SHP77 treated with DMSO at 0.1 percent for 48 hours (cell line): Measurements from ENCODE around the gene DGCR6.
"Not testable (repeated sequence)": the region's sequence is repeated elsewhere in the genome, so short reads cannot be mapped to it uniquely, and the experiment has no call there.

Source experiments
- DNase-seq: peaks from one replicate; lab custom pipeline; 2025; lab: John Stamatoyannopoulos, UW

Gene DGCR6

DNA sequence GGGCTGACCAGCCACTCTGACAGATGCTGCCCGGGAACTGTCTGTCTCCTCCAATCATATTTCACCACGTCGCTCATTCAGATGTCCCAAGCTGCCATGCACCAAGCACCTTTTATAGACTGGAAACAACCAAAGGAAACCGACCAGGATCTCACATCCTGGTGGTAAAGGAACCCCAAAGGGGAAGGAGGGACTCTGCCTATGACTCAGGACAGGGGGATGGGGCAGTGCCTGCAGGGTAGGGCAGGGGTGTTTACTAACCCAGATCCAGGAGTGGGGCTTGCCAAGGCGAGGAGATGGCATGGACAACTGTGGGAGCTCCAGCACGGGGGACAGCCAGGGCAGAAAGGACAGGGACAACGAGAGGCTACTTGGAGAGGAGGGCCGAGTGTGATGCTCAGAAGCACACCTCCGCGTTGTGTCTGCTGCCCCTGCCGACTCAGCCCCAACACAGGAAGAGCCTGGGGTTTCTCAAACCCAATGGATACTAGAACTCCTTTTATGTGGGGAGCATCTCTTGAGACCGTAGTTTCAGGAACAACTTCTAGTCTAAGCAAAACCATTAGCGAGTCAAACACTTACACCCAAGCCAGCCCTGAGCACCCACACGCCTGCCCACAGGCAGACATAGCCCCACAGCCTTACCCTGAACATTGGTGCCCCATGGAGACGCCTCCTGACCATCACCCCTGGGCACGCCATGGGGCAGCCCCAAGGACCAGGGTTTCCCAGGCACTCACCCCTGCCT is 26.0 kb downstream of the DGCR6 start:
- no peak for DNase-seq

DNA sequence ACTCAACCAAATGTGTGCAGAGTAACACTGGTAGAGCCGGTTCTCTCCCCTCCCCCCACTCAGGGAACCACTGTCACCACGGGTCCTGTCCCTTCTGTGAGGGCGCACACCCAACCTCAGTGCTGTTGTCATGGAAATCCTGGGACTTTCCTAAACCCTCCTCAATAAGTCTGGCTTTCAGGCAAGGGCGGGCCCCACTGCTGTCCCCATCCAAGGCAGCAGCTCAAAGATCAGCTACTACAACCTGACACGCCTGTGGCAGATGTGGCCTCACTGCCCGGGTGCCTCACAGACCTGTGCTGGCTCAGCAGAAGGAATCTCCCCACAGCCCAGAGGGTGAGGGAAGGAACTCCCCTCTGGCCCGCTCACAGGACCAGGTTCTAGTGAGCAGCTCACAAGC is 27.8 kb downstream of the DGCR6 start:
- no peak for DNase-seq

DNA sequence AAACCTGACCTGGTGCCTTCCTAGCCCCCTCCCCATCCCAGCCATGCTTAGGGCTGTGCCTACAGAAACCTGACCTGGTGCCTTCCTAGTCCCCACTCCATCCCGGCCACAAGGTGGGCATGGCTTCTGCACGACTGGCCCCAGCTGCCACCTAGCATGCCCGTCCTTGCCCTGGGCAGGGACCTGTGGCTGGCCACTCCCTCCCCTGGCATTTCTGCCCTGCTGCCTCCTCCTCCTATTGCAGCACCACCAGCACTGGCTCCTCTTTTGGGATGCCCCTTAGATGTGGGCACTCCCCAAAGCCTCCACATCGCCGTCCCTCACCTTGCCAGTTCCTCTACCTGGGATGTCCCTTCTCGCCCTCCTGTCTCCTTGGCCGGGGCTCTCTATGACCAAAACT is 28.6 kb downstream of the DGCR6 start:
- not testable (repeated sequence) for DNase-seq

DNA sequence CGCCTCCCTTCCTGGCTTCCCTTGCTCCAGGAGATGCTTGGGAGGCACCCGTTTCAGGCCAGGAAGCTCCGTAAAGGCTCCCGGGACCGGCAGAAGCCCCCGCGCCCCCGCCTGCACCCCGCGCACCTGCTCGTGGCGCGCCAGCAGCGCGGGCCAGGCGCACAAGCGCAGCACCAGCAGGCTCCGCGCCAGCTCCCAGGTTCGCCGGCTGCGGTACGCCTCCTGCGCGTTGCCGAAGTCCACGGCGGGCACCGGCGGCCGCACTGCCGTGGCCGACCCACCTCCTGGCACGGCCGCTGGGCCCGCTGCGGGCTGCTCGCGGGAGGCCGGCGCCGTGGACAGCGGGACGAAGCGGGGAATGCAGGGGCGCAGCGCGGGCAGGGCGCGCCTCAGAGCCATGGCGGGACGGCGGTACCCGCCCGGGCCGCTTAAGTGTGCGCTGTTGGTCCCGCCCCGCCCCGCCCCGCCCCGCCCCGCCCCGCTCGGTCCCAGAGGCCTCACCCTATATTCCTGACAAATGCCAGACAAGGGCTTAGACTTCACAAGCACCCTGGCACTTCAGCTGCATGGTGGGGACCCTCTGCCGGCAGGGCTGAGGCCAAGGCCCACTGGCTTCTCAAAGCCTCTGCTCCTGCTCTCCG is 29.9 kb downstream of the DGCR6 start, which contains the start of gene PRODH:
PRODH (minus strand) TSS at position 405 of the 641 bp plus-strand sequence; CDS start at position 399, 6 bp downstream.
- no peak for DNase-seq

DNA sequence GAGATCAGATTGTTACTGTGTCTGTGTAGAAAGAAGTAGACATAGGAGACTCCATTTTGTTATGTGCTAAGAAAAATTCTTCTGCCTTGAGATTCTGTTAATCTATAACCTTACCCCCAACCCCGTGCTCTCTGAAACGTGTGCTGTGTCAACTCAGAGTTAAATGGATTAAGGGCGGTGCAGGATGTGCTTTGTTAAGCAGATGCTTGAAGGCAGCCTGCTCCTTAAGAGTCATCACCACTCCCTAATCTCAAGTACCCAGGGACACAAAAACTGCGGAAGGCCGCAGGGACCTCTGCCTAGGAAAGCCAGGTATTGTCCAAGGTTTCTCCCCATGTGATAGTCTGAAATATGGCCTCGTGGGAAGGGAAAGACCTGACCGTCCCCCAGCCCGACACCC is 32.6 kb downstream of the DGCR6 start:
- not testable (repeated sequence) for DNase-seq

DNA sequence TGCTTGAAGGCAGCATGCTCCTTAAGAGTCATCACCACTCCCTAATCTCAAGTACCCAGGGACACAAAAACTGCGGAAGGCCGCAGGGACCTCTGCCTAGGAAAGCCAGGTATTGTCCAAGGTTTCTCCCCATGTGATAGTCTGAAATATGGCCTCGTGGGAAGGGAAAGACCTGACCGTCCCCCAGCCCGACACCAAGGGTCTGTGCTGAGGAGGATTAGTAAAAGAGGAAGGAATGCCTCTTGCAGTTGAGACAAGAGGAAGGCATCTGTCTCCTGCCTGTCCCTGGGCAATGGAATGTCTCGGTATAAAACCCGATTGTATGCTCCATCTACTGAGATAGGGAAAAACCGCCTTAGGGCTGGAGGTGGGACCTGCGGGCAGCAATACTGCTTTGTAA is 41.0 kb downstream of the DGCR6 start:
- DNase-seq, result not testable (repeated sequence)

DNA sequence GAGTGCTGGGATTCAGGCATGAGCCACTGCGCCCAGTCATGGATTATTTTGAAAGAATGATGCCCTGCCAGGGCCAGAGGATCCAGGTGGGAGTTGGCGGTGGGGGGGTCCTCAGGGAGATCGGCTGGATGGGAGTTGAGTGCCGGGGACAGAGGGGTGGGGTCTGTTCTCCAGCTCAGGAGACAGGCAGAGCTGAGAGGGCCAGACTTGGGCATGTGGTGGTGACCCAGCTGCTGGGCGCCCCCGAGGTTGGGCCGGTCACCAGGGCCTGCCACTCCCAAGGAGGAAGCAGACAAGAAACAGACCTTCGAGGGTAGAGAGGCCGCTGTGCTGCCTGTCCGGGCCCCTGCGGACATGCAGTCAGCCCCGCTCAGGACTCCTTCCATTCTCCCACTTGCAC is 41.8 kb downstream of the DGCR6 start:
- no peak for DNase-seq

DNA sequence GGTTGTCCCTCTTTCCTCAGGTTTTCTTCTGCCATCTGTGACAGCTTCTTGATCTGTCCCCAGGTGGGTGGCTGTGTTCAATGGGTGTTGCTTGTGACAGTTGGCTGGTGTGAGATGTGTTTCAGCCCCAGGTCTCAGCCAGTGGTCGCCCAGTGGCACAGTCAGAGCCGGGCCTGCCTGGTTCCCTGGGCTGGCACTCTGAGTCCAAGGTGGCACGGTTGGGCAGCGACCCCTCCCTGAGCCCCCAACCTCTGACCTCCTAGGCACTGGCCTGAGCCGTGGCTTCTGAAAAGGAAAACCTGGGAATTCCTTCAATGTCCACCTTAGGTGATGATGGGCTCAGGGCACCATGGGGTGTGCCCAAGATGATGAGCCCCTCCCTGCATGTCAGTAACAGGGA is 44.0 kb downstream of the DGCR6 start:
- no peak for DNase-seq

DNA sequence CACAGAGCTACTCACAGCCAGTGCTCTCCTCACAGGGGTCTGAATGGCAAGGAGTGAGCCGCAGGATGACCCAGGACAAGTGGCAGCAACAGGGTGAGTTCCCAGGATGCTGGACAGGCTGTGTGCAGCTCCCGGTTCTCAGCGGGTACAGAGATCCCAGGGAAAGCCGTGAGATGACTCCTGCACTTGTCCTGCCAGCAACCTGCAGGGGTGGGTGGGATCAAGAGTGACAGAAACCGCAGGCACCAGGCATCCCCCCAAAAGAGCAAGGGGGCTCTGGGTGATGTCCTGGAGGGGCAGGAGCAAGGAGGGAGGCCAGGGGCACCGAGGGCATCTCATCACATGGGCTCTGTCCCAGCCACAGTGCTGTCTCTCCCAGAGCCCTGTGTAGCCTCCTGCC is 45.9 kb downstream of the DGCR6 start:
- no peak for DNase-seq

DNA sequence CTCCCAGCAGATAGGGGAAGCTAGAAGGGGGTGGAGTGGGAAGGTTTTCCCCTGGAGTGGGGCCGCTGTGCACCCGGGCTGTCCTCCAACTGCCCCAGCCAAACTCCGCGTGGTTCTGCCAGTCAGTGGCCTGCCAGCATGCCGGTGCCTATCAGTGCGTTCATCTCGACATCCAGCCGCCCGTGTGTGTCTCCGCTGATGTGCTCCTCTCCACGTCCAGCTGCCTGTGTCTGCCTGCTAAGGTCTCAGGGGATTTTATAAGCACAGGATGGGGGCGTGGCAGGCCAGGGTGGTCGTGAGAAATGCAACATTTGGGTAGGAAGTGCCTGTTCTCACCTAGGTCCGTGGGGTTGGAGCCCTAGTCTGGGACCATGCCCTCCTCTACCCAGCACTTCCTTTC is 47.0 kb downstream of the DGCR6 start:
- DNase-seq, result not testable (repeated sequence)

DNA sequence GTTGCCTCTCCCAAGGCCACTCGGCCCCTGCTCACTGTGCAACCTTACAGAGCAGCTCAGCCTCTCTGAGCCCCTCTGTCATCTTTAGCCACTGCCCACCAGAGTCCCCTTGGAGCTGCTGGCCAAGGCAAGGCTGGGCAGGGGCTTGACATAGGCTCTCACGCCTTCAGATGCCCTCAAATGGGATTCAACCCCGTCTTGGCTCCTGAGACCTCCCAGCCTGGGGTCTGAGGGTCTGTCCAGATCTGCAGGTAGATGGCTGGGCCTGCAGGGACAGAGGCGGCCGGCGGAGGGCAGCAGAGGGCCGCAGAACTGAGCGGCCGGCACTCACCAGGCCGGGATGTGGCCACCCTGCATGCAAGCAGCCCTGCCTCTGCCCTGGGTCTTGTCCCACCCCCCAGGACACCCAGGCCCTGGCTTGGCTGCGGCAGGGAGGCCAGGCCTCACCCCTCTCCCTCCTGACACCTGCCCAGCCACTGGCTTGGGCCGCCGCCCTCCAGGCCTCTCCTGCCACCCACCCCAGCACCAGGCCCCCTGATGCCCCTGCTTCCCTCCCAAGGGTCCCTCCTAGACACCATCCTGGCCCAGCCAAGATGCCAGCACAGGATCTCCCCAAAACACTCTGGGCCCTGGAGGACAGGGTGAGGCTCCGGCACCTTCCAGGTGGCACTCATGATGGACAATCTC is 48.3 kb downstream of the DGCR6 start:
- peak; percentile 29 for DNase-seq

DNA sequence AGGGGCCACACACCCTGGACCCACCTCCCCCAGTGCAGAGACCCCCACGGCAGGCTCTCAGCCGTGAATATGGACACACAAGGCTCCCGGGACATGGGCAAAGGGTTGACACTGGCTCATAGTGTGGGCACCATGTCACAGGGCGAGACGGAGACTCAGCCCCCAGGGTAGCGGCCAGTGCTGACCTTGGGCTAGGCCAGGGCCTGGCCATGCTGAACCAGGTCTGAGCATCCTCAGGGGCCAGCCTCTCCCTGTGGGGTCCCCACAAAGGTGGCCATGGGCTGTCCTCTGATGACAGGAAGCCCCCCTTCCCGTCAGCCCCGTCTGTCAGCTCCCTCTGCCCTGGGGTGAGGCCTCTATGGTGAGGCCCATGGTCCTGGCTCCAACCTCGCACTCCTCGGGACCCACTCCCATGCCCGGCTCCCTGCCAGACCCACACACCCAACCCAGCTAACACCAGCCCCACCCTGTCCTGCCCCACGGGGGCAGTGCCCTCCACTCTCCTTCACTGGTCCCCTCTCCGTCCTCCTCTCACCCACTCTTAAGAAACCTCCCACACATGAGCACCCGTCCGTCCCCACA is 49.0 kb downstream of the DGCR6 start:
- DNase-seq, result no peak

DNA sequence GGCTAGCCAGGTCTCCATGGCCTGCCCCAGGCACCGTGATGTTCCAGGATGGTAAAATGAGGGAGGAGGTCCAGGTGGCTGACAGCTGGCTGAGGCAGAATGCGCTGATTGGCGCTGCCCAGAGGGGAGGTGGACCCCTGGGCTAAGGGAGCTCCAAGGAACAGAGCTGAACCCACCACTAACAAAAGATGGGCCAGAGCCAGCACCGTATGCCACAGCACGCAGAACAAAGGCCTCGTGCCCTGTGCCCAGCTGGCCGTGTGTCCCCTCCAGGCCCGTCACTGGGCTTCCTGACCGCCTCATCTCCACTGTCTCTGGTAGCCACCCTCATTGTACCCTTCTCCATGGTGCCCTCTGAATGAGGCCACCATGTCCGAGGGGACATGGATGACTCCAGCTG is 49.6 kb downstream of the DGCR6 start:
- DNase-seq, result no peak

DNA sequence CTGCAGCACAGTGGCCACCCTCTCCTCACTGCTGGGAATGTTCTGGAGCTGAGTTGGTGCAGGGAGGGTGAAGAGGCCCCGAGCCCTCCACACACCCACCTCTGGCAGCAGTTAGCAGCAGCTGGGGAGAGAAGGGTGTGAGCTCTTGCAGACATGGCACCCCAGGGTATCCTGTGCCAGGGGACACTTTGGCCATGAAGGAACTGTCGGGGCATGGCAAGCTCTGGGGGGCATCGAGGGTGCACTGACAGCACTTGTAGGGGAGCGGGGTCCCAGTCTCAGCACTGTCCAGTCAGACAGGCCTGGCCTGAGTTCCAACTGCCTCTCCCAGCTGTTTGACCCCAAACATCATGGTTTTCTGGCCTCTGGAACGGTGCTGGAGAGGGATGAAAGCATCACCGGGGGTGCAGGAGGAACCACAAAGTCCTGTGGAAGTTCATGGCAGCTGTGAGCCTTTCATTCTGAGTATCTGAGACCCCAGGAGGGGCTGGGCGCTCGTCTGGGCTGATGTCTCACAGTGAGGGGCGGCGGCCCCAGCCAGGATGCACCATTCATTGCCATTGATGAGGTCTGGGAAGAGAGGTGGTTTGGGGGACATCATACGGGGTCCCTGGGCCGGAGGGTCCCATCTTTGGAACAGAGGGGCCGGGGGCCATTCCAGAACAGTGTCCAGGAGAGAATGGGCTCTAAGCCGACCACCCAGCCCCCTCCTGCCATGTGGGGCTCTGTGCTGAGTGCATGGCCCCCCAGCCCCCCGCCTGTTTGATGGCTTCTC is 50.2 kb downstream of the DGCR6 start:
- DNase-seq, result not testable (repeated sequence)

DNA sequence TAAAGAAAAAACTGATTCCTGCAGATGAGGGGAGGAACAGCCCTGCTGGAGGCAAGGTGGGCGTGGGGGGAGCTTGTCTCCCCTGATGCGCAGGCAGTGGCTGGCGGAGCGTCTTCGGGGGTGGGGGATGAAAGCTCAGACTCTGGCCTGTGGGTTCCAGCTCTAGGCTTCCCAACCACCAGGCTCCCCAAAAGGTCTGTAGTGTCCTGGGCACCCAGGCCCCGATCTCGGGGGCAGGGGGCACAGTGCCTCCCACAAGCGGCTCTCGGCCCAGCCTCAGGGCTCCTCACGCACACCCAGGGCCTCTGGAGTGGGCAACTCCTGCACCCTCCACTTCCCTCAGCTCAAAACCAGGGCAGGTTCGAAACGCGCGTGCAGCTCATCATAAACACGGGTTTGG is 50.8 kb downstream of the DGCR6 start:
- DNase-seq, result not testable (repeated sequence)

DNA sequence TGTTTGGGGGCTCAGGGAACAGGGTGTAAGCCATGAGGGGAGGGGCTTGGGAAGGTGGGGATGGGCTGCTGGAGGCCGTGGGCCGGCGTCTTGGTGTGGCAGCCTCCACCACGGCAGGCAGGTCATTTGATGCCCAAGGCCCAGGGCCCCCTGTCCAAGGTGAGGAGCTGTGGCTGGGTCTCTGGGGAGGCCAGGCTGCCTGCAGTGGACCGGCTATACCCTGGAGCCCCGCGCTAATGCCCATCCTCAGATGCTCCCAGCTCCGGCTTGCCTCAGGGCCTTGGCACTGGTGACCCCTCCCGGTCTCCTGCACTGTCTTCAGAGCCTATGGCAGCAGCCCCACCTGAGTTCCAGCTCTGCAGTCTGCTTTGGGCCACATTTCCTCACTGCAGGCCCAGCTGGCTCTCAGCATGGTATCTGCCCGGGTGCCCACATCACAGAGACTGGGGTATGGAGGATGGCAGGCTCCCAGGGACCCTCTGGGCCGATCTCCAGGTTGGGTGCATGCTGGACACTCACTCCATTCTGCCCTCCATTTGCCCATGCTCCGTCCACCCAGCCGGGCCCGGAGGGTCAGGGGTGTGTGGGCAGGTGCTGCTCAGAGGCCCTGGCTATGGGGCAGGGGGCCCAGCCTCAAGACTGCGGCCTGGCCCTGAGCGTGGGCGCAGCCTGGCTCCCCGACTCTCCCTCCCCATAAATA is 51.7 kb downstream of the DGCR6 start:
- DNase-seq, result not testable (repeated sequence)

DNA sequence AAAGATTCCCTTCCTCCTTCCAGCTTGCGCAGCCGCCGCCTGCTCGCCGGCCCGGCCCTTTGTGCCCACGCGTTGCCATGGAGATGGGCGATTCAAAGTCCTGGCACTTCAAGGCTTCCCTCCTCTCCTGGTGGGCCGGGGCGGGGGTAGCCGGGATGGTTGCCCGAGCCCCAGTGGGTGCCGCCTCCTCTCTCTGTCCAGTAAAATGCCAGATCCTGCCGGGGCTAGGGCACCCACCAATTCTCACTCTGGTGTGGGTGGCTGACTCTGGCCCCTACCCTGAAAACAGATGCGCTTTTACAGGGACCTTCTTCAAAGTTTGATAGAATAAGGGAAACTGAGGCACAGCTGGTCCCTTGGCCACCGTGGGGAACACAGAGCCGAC is 52.2 kb downstream of the DGCR6 start:
- DNase-seq, result not testable (repeated sequence)

DNA sequence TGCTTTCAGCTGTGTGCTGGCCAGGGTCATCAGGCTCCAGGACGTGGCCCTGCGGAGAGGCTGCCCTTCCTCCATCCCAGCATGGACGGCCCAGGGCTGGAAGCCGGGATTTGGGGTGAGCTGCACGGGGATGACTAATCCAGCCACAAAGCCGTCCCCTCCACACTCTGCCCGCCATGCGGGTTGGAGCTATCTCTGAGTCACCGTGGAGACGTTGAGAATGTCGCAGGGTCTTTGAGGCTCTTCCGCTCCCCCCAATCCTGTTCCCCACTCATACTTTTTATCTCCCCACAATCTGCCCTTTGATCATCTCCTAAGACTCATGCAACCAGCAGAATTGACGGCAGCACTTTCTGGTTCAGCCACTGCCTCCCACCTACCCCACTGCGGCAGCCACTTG is 52.6 kb downstream of the DGCR6 start:
- DNase-seq, result not testable (repeated sequence)

DNA sequence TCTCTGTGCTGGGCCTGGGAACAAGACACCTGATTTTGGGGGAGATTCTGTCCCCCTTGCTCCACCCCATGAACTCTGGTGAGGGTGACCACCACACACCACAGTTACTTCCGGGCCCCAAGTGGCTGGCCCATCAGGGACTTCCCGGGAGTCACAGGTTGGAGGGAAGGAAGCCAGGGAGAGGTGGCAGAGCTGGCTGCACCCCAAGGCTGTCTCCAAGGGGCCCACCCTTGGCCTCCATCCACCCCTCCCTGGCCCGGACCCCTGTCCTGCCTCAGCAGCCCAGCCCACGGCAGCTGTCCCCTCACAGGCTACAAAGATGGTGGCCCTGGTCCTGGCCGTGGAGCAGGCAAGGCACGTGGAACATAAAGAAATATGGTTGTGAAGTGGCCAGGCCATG is 53.1 kb downstream of the DGCR6 start:
- DNase-seq, result not testable (repeated sequence)

DNA sequence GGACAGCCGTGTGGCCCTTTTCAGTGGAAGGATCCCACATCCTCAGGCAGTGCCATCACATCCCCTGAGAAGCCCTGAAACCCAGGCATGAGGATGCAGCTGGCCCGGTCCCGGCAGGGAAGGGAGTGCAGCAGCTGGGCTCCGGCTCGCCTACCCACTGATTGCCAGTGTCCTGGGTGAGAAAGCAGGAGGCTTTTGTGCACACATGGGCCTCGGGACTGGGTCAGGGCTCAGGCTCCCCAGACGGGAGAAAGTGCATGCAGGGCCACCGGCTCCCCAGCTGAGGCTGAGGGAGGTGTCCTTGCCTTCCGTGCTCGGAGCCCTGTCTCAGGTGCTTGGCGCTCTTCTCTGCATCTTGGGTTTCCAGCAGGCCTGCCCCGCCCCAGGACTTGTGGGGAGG is 53.6 kb downstream of the DGCR6 start:
- not testable (repeated sequence) for DNase-seq

DNA sequence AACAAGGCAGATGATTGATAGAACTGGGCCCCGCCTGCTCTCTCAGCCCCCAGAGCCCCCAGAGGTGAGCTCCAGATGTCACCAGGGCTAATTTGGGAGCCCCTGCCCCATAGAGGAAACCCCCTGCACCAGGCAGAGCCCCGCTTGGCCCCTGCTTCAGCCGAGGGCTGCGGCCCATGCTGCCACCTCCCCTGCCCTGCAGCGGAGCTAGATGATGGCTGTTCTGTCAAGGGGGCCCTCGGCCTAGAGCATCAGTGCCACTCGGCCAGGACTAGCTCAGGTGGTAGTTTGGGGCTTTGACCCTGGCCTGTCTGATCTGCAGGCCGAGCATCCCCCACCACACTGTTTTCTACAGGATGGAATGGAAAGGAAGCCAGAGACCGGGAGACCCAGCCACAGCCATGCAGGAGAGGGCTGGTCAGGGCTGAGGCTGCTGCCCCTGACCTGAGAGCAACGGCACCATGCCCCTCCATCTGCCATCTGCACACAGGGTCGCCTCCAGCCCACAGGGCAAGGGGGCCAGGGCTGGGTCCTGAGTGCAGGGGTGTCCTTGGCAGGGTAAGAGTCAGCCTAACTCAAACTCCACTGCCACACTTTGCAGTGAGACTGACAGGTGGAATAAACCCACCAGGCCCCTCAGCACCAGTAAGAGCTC is 54.2 kb downstream of the DGCR6 start:
- not testable (repeated sequence) for DNase-seq
